NCI-H1048 (cell line): ENCODE measurements around the gene KLHL29.

Source experiments
- DNase-seq: peaks from one replicate; lab custom pipeline; 2025; lab: John Stamatoyannopoulos, UW

KLHL29 gene

DNA sequence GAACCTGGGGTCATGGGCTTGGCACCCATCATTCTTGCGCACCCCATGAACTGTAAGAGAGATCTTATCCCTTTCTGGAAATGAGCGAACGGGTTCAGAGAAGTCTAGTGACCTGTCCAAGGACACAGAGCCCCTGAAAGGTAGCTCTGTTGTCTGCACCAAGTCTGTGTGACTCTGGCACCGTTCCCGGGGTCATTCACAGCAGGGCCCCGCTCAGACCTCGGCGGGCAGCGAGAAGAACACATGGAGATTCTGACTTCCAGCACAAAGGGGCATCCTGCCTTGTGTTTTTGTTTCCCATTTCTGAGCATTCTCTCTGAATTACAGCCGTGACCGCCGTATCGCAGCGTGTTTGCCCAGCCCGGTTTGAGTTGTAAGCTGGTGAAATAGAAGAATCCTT, 231.7 kb downstream of the KLHL29 start:
- DNase-seq, result no peak

GRCh38 chr2:23617167-23617810, 232.3 kb downstream of the KLHL29 start:
- no peak for DNase-seq

DNA sequence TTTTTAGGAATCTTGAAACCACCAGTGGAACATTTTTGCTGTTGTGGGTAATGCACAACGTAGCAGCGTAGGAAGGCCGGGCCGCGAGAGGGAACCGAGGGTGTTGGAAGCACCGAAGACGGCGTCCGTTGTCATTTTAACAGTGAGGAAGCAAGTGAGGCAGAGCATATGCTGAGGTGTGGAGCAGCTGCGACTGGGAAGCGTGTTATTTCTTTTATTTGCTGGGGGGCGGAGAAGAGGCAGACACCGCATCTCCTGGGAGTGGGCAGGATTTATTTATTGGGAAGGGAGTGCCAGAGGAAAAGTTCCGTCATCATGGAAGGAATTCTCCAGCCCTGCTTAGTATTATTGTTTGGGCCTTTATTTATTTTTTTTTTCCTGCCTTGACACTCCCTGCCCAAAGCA, 232.8 kb downstream of the KLHL29 start:
- DNase-seq, result no peak

DNA sequence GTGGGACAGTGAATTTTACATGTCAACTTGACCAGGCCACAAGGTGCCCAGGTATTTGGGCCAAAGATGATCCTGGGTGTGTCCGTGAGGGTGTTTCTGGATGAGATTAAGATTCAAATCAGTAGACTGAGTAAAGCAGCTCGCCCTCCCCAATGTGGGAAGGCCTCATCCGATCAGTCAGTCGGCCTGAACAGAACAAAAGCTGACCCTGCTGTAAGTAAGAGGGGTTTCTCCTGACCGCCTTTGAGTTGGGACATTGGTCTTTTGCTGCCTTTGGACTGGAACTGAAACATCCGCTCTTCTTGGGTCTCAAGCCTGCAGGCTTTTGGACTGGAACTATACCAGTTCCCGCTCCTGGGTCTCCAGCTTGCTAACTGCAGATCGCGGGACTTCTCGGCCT, 233.3 kb downstream of the KLHL29 start:
- no peak for DNase-seq

DNA sequence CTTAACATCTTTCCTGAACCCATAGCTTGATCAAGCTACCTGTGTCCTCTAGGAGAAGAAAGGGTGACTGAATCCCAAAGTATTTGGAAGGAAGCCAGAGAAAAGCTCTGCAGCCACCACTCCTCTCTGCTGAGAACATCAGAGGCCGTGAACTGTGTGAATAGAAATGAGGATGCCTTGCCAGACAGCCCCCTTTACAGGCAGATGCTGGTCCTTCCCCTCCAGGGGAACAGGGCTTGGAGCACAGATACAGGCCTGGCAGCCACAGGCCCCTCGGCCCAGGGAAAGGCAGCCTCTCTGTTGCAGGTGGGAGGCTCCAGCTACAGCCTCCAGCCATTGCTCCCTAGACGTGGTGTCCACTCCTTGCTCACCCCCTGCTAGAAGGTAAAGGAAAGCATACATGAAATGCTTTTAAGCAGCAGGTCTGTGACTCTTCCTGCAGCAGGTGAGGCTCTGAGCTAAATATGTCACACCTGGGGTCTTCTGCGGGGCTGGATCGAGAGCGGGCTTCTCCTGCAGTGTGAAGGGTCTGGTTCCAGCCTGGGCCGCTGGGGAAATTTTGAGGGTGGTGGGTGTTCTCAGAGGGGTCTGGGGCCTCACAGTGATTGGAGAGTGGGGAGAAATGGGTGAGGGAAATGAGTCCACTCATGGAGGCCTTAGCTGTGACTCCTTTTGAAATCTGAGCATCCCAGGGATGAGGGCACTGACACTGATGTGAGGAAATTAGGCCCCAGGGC, 234.0 kb downstream of the KLHL29 start:
- no peak for DNase-seq

DNA sequence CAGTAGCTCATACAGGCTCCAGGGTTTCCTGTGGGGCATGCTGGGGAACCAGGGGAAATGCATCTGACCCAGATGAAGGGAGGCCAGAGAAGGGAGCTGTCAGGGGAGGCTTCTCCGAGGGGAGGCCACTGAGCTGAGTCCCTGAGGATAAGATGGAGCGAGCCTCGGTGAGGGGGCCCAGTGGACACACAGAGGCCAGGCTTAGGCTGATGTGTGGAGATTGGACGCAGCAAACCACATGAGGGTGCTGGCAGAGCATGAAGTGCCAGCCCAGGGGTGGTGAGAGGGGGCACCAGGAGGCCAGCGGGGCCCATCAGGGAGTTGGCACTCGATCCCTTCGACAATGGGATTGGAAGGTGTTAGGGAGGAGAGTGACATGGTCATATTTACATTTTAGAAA, 235.0 kb downstream of the KLHL29 start:
- no peak for DNase-seq

DNA sequence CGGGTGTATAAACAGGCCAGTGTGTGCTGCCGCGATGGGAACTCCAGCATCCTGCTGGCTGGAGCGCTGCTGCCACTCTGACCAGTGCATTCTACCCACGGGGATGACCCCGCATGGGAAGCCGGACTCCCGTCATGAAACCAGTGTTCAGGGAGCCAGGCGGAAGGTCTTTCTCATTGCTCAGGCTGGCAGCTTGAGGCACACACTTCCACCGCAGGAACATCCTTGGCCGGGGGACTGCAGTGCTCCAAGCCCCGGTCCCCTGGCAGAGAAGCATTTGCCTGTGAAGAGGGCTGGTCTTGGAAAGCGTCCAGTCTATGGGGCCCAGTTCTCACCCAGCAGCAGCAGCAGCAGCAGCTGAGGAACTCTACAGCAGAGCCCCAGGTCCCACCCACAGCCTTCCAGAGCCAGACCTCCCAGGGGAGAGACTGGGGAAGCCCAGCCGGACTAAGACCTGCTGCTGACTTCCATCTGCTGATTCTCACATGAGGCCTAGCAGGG, 235.9 kb downstream of the KLHL29 start:
- no peak for DNase-seq

GRCh38 chr2:23621616-23622015, 236.6 kb downstream of the KLHL29 start:
- DNase-seq, result no peak

DNA sequence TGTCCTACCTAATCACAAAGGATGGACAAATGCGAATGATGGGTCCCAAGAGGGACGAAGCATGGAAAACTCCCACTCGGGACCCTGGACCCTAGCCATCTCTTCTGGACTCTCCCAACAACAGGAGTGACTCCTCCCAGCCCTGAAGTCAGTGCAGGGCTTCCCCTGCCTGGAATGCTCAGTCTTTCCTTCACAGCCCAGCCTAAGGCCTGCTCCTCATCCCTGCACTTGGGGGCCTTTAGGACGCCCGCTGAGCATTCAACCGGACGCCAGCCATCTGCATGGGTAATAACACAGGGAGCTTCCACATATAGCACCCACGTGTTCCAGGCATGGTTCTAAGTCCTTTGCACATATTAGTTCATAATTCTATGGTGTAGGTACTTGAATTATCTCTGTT, 237.5 kb downstream of the KLHL29 start:
- no peak for DNase-seq

DNA sequence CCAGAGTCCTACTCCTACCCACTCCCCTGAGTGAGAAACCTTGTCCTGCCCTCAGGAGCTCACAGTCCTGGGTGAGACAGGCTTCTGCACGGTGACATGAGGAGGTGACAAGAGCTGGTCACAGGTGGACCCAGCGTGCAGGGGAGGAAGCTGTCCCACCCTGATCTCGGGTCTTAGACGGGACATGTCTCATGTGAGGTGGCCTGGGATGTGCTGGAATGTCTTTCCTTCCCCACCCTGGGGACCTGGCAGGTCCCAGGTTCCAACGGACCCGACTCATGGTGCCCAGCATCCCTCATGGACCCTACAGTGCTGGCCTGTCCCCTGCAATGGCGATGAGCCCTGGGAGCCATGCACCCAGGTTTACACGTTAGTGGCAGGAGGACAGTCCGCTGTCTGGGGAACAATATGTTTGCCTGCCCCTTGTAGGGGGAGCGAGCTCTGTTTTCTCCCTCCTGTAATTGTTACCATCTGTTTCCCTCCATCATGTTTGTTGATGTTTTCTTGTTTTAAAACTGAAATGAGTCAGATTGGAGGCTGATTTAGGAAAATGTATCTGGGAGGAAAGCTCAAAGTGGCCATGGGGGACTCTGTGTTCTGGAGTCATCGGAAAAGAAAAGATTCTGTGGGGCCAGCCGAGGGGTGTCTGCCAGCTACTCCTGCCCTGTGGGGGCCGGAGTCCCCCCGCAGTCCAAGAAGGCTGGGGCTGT, 238.1 kb downstream of the KLHL29 start:
- DNase-seq, result no peak

DNA sequence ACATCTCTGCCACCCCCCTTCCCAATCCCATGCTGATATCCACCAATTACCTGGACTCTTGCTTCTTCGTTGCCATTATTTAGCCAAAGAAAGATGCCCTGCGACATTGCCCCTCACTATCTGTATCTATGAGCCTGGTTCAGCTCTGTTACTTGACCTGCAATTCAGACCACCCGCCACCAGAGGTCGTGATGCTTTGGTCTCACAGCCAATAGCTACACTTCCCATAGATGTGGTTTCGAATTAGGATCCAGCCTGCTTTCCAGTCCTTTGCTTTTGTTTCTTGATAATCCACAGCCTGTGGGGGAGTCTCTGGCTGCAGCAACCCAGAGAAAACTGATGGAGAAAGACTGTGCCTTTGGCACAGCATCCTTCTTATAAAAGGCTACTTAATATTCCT, 239.4 kb downstream of the KLHL29 start:
- DNase-seq, result no peak

DNA sequence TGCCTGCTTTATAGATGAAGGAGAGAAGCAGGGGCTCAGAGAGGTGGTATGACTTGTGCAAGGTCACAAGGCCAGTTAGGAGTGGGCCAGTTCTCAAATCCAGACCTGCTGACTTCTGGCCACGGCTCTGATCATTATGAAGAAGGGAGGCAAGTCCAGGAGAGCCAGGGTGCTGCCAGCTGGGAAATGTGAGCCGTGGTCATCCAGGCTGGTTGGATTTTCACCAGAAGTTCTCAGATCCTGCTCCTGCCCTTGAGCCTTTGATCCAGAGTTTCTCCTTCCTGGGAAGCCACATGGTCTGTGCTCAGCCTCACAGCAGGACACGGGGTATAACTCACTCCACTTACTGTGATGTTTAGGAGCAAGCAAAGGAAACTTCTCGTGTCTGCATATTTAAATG, 239.9 kb downstream of the KLHL29 start:
- no peak for DNase-seq

DNA sequence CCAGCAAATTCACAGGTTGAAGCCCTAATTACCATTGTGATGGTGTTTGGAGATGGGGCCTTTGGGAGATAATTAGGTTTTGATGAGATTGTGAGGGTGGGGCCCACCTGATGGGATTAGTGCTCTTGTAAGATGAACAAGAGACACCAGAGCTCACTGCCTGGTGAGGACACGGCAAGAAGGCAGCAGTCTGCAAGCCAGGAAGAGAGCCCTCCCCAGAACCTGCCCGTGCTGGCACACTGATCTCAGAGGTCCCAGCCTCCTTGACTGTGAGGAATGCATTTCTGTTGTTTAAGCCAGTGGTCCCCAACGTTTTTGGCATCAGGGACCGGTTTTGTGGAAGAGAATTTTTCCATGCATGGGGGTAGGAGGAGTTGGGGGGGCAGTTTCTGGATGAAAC, 240.7 kb downstream of the KLHL29 start:
- no peak for DNase-seq

DNA sequence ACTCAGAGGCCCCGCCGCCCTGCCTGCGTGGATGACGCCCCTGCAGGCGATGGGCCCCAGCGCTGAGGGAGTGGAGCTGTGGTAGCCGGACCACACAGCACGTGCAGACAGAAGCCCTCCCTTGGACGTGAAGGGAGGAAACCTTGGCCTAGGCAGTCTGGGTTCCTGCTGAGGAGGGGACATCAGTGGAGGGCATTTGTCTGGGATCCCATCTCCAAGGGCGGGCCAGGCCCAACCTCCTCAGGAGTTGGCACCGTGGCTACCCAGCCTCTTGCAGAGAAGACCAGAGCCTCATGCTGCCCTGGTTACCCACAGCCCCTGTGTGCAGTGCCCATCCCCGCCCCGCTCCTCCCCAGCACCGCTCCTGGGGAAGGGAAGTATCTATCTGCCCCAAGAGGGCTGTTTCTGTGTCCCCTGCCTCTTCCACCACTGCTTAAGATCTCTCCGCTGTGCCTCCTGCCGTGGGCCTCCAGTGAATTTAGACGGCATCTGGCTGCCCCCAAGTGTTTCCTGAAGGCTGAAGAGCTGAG, 241.8 kb downstream of the KLHL29 start:
- DNase-seq, result no peak

GRCh38 chr2:23627236-23628009, 242.4 kb downstream of the KLHL29 start:
- DNase-seq, result no peak

GRCh38 chr2:23628926-23629771, 244.2 kb downstream of the KLHL29 start:
- DNase-seq, result no peak

DNA sequence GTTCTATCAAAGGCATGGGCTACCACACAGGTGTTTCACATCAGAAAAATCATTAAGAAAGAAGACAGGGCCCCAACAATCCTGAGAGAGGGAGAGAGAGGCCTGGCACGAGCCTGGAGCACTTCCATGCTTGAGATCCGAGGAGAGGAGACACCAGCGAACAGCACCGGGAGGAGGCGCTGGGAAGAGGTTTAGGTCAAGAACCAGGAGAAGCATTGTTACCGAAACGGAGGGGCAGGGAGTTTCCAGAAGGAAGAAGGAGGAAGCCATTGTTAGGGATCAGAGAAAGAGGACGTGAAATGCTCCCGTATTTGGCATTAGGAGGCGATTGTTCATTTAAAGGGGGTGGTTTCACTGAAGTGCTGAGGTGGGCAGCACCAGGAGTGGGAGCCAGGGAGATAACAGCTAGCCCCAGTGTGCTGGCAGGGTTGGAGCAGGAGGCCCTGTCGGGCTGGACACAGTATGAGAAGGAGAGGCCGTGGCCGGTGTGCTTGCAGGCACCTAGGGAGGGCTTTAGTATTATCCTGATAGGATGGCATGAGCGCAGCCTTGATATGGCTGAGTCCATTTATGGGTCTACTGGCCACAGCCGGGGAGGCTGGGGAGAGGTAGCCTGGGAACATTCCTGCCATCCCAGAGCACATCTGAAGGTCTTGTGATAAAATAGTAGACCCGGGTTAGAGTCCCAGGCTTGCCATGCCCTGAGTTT, 244.9 kb downstream of the KLHL29 start:
- DNase-seq, result no peak

- DNase-seq, result no peak
Measured at GRCh38 chr2:23630961-23631360, 246.0 kb downstream of the KLHL29 start.

GRCh38 chr2:23631389-23631788, 246.4 kb downstream of the KLHL29 start:
- DNase-seq, result no peak

DNA sequence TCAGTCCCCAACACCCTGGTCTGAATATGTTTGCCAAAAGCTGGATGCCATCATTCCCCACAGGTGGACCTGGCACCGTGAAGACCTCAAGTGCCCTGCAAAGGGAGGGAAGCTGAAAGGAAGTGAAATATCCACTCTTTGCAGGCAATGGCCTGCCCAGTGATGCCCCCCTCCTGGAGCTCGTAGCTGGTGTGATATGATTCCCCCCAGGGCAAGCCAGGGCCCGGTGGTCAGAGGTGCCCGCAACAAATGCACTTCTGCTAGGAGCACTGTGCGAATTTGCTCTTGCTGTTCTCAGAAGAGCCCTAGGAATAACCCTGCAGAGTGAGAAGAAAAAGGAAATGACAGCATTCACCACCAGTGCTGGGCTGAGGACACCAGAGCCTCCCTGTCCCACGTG, 247.4 kb downstream of the KLHL29 start:
- no peak for DNase-seq
